Breast epithelium (tissue), 4 donors: ENCODE measurements around the gene ZNF74. TPM values are rescaled to one million over a fixed set of nuclear protein-coding genes. Genes with fewer than 3 reads are reported as not detected.
"Not testable (repeated sequence)": the region's sequence is repeated elsewhere in the genome, so short reads cannot be mapped to it uniquely, and the experiment has no call there.

Experiments
- DNase-seq, 2 donors: peaks; one replicate each; pipeline ENCODE4 v3.0.0-alpha.2; 2019; ENCODE audit warnings: low spot score in 2 of 2
- H3K27ac ChIP-seq, 2 donors: fragments of 200-600 bp; sonication (generic) in 1 of 2; one replicate each; pipeline ENCODE4 v1.5.1; 2016 to 2019; ENCODE audit warnings: mild to moderate bottlenecking in 1 of 2
- H3K27me3 ChIP-seq, 2 donors: fragments of 200-600 bp; sonication (generic) in 1 of 2; one replicate each; pipeline versions ENCODE4 v1.5.1 to v1.6.0; 2017 to 2019; ENCODE audit warnings: control low read depth in 1 of 2, mild to moderate bottlenecking in 1 of 2
- H3K36me3 ChIP-seq: fragments of 200-600 bp; one replicate; pipeline ENCODE4 v1.5.1; 2019
- H3K4me1 ChIP-seq, 2 donors: fragments of 200-600 bp; sonication (generic); one replicate each; pipeline ENCODE4 v1.5.1; 2016 to 2019; ENCODE audit warnings: control low read depth in 1 of 2
- H3K4me3 ChIP-seq, 3 donors: fragments of 200-600 bp; sonication (generic); 1 replicate in 2 of 3; 2 replicates in 1 of 3; pipeline ENCODE4 v1.5.1; 2016 to 2019; ENCODE audit warnings: mild to moderate bottlenecking in 3 of 3, moderate library complexity in 2 of 3
- H3K9me3 ChIP-seq, 2 donors: fragments of 200-600 bp; sonication (generic) in 1 of 2; one replicate each; pipeline ENCODE4 v1.5.1; 2016 to 2019; ENCODE audit warnings: control low read depth in 1 of 2
- POLR2A ChIP-seq: fragments of 450-650 bp; IDR thresholded peaks from one replicate; pipeline ENCODE4 v1.6.1; 2016; ENCODE audit warnings: antibody characterized with exemption, mild to moderate bottlenecking, moderate library complexity
- POLR2AphosphoS5 ChIP-seq, 3 donors: sonication (generic); formaldehyde crosslinking; IDR thresholded peaks; one replicate each; pipeline ENCODE4 v1.6.1; 2017; ENCODE audit warnings: antibody characterized with exemption in 3 of 3
- intact Hi-C: fragments of 100-400 bp; cut with DNase I; formaldehyde crosslinking; loops from one replicate; pipeline ENCODE4 v1.15.1; 2023; ENCODE audit warnings: low total_unique reads
- total RNA-seq, 3 donors: library from RNA; depleted of rRNA; stranded (reverse); fragments of >200 nt; gene quantifications; one replicate each; pipeline ENCODE4 v1.1.0, GENCODE V29; 2016
- TF ChIP-seq, protein P1 (sequence below), 3 donors: fragments of 450-650 bp; IDR thresholded peaks; one replicate each; pipeline ENCODE4 v1.5.1; 2016 to 2017; ENCODE audit warnings: antibody characterized with exemption in 3 of 3, mild to moderate bottlenecking in 3 of 3, moderate library complexity in 3 of 3

Gene ZNF74
- 10 to 100 TPM in 1 of 3 donors, 1 to 10 TPM in 2; 4.8 to 11.5 (median 10.0) TPM for total RNA-seq

DNA sequence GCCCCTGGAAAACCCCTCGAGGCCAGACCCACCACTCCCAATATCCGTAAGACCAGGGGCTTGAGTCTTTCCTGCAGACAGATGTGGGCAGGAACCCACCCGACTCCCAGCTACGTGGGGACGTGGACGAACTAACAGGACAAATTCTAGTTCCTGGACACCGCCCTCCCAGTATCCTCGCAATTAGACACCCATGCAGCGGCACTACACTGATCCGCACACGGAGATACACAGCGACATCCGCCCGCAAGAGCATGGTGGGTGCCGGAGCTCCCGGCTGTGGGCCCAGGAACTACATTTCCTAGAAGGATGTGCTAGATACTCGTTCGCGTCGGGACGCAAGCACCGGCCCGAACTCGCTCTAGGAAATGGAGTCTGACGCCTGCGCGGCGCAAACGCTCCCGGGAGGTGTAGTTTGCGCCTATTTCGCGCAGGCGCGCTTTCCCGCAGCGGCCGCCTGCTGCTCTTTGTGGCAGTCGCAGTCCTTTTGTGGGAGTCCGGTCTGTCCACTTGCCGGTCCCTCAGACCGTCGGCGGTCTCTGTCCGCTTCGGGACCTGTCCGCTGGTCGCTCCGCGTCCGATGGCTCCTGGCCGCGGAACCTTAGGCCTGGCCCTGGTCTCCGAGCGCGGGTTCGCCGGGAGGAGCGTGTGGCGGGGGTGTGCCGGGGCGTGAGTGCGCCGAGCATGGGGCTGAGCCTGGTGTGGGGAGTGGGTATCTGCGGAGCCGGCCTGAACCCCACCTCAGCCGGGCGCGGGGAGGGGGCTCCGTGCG, at the start of gene ZNF74:
Gene ZNF74, plus strand, starts transcription at position 447 of the 772 bp plus-strand sequence. CDS start 478 bp downstream, outside the sequence.
- Histone ChIP-seq H3K27ac (peak within 1 kb of the TSS; percentile 64 to 68), H3K4me1 (peaks cover 0 to 6% of the 10 kb centered on the region in 2 donors), H3K36me3 (no peaks in the 10 kb centered on the region), H3K27me3 (no peaks in the 10 kb centered on the region), H3K4me3 (peak within 1 kb of the TSS; percentile 65 to 84 (median 82)), H3K9me3 (no peaks in the 10 kb centered on the region)
- TF ChIP-seq POLR2A (no peak), POLR2AphosphoS5 (IDR thresholded peaks at IDR 0.05) (peak in 2 of 3 donors; percentile 46 to 61)
- TF ChIP-seq, protein P1, sequence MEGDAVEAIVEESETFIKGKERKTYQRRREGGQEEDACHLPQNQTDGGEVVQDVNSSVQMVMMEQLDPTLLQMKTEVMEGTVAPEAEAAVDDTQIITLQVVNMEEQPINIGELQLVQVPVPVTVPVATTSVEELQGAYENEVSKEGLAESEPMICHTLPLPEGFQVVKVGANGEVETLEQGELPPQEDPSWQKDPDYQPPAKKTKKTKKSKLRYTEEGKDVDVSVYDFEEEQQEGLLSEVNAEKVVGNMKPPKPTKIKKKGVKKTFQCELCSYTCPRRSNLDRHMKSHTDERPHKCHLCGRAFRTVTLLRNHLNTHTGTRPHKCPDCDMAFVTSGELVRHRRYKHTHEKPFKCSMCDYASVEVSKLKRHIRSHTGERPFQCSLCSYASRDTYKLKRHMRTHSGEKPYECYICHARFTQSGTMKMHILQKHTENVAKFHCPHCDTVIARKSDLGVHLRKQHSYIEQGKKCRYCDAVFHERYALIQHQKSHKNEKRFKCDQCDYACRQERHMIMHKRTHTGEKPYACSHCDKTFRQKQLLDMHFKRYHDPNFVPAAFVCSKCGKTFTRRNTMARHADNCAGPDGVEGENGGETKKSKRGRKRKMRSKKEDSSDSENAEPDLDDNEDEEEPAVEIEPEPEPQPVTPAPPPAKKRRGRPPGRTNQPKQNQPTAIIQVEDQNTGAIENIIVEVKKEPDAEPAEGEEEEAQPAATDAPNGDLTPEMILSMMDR (IDR thresholded peaks at IDR 0.05) = no peak
- DNase-seq = peak; percentile 84 to 85
- intact Hi-C loops = no loop called here

DNA sequence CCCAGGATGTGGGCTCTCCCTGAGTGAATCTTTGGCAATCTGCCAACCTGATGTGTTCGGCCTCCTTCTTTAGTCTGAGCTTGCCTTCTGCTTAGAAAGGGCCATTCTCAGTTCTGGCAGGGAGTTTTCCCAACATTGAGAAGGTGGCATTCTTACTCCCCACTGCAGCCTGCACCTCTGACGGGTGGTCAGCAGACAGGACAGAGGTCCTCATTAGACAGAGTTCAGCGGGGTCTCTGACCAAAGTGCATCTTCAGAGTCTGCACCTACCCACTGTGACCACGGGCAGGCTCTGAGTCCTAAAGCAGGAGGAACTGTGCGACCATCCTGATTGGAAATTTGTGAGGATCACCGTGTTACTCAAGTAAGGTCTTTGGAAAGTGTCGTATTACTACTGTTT, 47.4 kb upstream of the ZNF74 start:
- H3K27ac ChIP-seq, intact Hi-C loops, DNase-seq: not testable (repeated sequence)

DNA sequence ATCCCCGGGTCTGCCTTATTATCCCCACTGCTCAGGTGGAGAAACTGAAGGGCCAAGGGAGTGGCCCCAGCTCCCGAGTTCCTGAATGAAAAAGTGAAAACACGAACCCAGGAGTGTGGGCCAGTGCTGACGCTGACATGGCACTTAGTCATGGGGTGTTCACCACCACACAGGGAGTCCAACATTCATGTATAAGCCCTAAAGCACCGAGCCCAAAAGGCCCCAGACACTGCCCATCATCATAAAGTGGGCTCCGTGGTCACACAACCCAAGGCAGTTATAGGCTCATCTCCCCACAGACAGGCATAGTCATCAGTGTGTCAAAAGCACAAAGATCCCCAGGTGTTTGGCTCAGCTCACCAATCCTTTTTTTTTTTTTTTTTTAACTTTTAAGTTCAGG, 41.4 kb upstream of the ZNF74 start:
- H3K9me3 ChIP-seq, DNase-seq, intact Hi-C loops: not testable (repeated sequence)

More for the DNA sequence above, 47.4 kb upstream of the ZNF74 start:
- H3K4me3 ChIP-seq, H3K4me1 ChIP-seq, H3K9me3 ChIP-seq, H3K27me3 ChIP-seq, H3K36me3 ChIP-seq: not testable (repeated sequence)

GRCh38 chr22:20354238-20354975, 39.5 kb upstream of the ZNF74 start:
- H3K27me3 ChIP-seq = no peaks in the 10 kb centered on the region
- no peak for DNase-seq
- no peaks in the 10 kb centered on the region for H3K4me1 ChIP-seq
- no peak overlapping the region for H3K27ac ChIP-seq
- no peaks in the 10 kb centered on the region for H3K36me3 ChIP-seq
- TF ChIP-seq POLR2A (no peak), POLR2AphosphoS5 (IDR thresholded peaks at IDR 0.05) (no peak)
- TF ChIP-seq, protein P1 (IDR thresholded peaks at IDR 0.05) = no peak
- H3K9me3 ChIP-seq = no peaks in the 10 kb centered on the region
- H3K4me3 ChIP-seq = no peak overlapping the region
- intact Hi-C loops = no loop called here

More for the DNA sequence above, 41.4 kb upstream of the ZNF74 start:
- H3K36me3 ChIP-seq, H3K4me3 ChIP-seq, H3K27me3 ChIP-seq, H3K27ac ChIP-seq, H3K4me1 ChIP-seq: not testable (repeated sequence)

DNA sequence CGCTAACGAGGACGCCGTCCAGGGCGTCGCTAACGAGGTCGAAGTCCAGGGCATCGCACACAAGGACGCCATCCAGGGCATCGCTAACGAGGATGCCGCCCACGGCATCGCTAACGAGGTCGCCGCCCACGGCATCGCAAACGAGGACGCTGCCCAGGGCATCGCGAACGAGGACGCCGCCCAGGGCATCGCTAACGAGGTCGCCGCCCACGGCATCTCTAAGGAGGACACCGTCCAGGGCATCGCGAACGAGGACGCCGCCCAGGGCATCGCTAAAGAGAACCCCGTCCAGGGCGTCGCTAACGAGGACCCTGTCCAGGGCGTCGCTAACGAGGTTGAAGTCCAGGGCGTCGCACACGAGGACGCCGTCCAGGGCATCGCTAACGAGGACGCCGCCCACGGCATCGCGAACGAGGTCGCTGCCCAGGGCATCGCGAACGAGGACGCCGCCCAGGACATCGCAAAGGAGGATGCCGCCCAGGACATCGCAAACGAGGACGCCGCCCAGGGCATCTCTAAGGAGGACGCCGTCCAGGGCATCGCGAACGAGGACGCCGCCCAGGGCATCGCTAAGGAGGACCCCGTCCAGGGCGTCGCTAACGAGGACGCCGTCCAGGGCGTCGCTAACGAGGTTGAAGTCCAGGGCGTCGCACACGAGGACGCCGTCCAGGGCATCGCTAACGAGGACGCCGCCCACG, 37.9 kb upstream of the ZNF74 start:
- intact Hi-C loops, H3K4me3 ChIP-seq, DNase-seq, H3K36me3 ChIP-seq, H3K9me3 ChIP-seq, H3K27me3 ChIP-seq, H3K27ac ChIP-seq, H3K4me1 ChIP-seq: not testable (repeated sequence)

DNA sequence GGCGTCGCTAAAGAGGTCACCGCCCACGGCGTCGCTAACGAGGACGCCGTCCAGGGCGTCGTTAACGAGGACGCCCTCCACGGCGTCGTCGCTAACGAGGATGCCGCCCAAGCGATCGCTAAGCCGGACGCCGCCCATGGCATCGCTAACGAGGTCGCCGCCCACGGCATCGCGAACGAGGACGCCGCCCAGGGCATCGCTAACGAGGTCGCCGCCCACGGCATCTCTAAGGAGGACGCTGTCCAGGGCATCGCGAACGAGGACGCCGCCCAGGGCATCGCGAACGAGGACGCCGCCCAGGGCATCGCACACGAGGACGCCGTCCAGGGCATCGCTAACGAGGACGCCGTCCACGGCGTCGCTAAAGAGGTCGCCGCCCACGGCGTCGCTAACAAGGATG, 37.0 kb upstream of the ZNF74 start:
- H3K4me1 ChIP-seq, H3K27ac ChIP-seq, DNase-seq, intact Hi-C loops, H3K4me3 ChIP-seq, H3K27me3 ChIP-seq, H3K9me3 ChIP-seq, H3K36me3 ChIP-seq: not testable (repeated sequence)

- H3K27me3 ChIP-seq, H3K36me3 ChIP-seq, H3K4me3 ChIP-seq, H3K4me1 ChIP-seq, DNase-seq, H3K9me3 ChIP-seq, intact Hi-C loops, H3K27ac ChIP-seq: not testable (repeated sequence)
Measured at GRCh38 chr22:20357967-20358366, 36.0 kb upstream of the ZNF74 start.

DNA sequence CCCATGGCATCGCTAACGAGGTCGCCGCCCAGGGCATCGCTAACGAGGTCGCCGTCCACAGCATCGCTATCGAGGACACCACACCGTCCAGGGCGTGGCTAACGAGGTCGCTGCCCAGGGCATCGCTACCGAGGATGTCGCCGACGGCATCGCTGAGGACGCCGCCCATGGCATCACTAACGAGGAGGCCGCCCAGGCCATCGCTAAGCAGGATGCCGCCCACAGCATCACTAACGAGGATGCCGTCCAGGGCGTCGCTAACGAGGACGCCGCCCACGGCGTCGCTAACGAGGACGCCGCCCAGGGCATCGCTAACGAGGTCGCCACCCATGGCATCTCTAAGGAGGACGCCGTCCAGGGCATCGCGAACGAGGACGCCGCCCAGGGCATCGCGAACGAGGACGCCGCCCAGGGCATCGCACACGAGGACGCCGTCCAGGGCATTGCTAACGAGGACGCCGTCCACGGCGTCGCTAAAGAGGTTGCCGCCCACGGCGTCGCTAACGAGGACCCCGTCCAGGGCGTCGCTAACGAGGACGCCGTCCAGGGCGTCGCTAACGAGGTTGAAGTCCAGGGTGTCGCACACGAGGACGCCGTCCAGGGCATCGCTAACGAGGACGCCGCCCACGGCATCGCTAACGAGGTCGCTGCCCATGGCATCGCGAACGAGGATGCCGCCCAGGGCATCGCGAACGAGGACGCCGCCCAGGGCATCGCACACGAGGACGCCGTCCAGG, 35.3 kb upstream of the ZNF74 start:
- H3K4me3 ChIP-seq, intact Hi-C loops: not testable (repeated sequence)

GRCh38 chr22:20360261-20360660, 33.7 kb upstream of the ZNF74 start:
- H3K9me3 ChIP-seq, H3K4me1 ChIP-seq, DNase-seq, H3K27me3 ChIP-seq, H3K4me3 ChIP-seq, H3K27ac ChIP-seq, H3K36me3 ChIP-seq, intact Hi-C loops: not testable (repeated sequence)

More for the DNA sequence above, 35.3 kb upstream of the ZNF74 start:
- not testable (repeated sequence) for H3K4me1 ChIP-seq, H3K36me3 ChIP-seq, H3K27me3 ChIP-seq, DNase-seq, H3K9me3 ChIP-seq, H3K27ac ChIP-seq
